AG04449 (cell line): ENCODE data around the gene ZNF460.

ENCODE experiments used
- CTCF ChIA-PET: fragments of 350-600 bp; formaldehyde crosslinking; extraction: SDS; loops from one replicate; lab custom pipeline; 2021; ENCODE audit warnings: antibody characterized with exemption; lab: Yijun Ruan, JAX
- POLR2A ChIA-PET: fragments of 400-600, 350-600 bp; formaldehyde crosslinking; extraction: SDS; loops from one replicate; lab custom pipeline; 2020; ENCODE audit warnings: antibody characterized with exemption, inconsistent platforms; lab: Yijun Ruan, JAX
- DNase-seq: peaks from one replicate; pipeline ENCODE4 v3.0.0-alpha.2; 2010; ENCODE audit warnings: low read depth, low spot score
- H3K4me3 ChIP-seq: 2 replicates; pipeline ENCODE4 v1.5.1; 2011; ENCODE audit warnings: low read depth, mild to moderate bottlenecking, control low read depth, low read length
- TF ChIP-seq, protein P1 (sequence below): IDR thresholded peaks from one replicate; pipeline ENCODE4 v1.5.1; 2011; ENCODE audit warnings: mild to moderate bottlenecking, moderate library complexity, low read length, control low read depth, inconsistent platforms; ENCODE audit not compliant: insufficient read depth; ENCODE audit errors: missing control alignments

Gene ZNF460

DNA sequence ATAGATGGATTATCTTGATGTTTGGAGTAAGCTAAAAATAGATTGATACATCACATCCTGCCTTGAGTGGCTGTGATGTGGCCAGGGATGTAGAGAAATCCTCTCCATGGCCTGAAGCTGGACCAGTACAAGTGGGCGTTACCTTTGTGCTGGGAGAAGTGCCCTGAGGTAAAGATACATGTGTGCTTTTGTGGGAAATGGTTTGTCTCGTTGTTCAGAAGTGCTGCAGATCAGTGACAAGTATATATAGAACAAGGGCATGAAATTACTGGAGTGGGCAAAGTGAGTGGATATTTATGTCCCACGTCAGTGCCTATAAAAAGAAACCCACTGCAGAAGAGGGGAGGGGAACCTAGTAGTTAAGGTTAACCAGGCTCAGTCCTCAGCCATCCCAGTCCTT is 58.6 kb downstream of the ZNF460 start:
- H3K4me3 ChIP-seq, result no peak overlapping the region
- ChIA-PET CTCF (no interaction called here), POLR2A (no interaction called here)
- peak; percentile 12 for DNase-seq
- TF ChIP-seq, protein P1, sequence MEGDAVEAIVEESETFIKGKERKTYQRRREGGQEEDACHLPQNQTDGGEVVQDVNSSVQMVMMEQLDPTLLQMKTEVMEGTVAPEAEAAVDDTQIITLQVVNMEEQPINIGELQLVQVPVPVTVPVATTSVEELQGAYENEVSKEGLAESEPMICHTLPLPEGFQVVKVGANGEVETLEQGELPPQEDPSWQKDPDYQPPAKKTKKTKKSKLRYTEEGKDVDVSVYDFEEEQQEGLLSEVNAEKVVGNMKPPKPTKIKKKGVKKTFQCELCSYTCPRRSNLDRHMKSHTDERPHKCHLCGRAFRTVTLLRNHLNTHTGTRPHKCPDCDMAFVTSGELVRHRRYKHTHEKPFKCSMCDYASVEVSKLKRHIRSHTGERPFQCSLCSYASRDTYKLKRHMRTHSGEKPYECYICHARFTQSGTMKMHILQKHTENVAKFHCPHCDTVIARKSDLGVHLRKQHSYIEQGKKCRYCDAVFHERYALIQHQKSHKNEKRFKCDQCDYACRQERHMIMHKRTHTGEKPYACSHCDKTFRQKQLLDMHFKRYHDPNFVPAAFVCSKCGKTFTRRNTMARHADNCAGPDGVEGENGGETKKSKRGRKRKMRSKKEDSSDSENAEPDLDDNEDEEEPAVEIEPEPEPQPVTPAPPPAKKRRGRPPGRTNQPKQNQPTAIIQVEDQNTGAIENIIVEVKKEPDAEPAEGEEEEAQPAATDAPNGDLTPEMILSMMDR, result no peak

DNA sequence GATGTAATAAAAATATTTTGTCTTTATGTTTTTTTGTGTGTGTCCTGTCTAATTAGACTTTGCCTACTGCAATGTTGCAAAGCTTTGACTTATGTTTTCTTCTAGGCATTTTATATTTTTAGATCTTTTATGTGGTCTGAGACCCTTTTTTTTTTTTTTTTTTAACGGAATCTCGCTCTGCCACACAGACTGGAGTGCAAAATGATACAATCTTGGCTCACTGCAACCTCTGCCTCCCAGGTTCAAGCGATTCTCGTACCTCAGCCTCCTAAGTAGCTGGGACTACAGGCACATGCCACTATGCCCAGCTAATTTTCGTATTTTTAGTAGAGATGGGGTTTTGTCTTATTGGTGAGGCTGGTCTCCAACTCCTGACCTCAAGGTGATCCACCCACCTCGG is 62.3 kb downstream of the ZNF460 start:
- ChIA-PET CTCF (interaction anchor here (0.8 kb wide), 1 partner anchor 36 kb away, joined by 4 read pairs; no protein-coding TSS in a partner anchor), POLR2A (no interaction called here)
- TF ChIP-seq, protein P1, result no peak
- DNase-seq, result no peak
- no peak overlapping the region for H3K4me3 ChIP-seq
